IPS-20b (cell line): Measurements from ENCODE around the gene HMG20B.
A peak's percentile ranks its signal among the peaks of the same experiment; 100 is the strongest.
"Not testable (repeated sequence)": the region's sequence is repeated elsewhere in the genome, so short reads cannot be mapped to it uniquely, and the experiment has no call there.

Experiments
- H3K27ac ChIP-seq: one replicate; pipeline ENCODE4 v1.5.1; 2013; ENCODE audit warnings: low read length
- H3K27me3 ChIP-seq: 2 replicates; pipeline ENCODE4 v1.6.1; 2013; ENCODE audit warnings: mild to moderate bottlenecking, low read length, inconsistent platforms; ENCODE audit not compliant: insufficient read depth
- H3K36me3 ChIP-seq: 2 replicates; pipeline ENCODE4 v1.6.1; 2013; ENCODE audit warnings: low read depth, mild to moderate bottlenecking, inconsistent platforms, low read length, moderate library complexity; ENCODE audit not compliant: insufficient read depth
- H3K4me1 ChIP-seq: 2 replicates; pipeline ENCODE4 v1.6.1; 2013; ENCODE audit warnings: mild to moderate bottlenecking, control low read depth, inconsistent platforms, low read length, moderate library complexity; ENCODE audit not compliant: insufficient read depth
- H3K4me3 ChIP-seq: 2 replicates; pipeline ENCODE4 v1.5.1; 2013; ENCODE audit warnings: mild to moderate bottlenecking, low read length, inconsistent platforms
- H3K9ac ChIP-seq: 2 replicates; pipeline ENCODE4 v1.6.1; 2013; ENCODE audit warnings: low read depth, mild to moderate bottlenecking, inconsistent platforms, low read length, moderate library complexity
- H3K9me3 ChIP-seq: 2 replicates; pipeline ENCODE4 v1.6.1; 2013; ENCODE audit warnings: mild to moderate bottlenecking, low read depth, low read length, inconsistent platforms; ENCODE audit not compliant: insufficient read depth

The HMG20B gene

GRCh38 chr19:3580156-3580934 is 7.6 kb downstream of the HMG20B start:
- no peaks in the 10 kb centered on the region for H3K9me3 ChIP-seq
- H3K27ac ChIP-seq: no peak overlapping the region
- no peak overlapping the region for H3K9ac ChIP-seq
- H3K36me3 ChIP-seq: no peaks in the 10 kb centered on the region
- peaks cover 5% of the 10 kb centered on the region; the same call in 1 of the 2 replicates for H3K4me1 ChIP-seq
- peaks cover 22% of the 10 kb centered on the region for H3K27me3 ChIP-seq
- no peak overlapping the region for H3K4me3 ChIP-seq

- H3K9ac ChIP-seq, H3K27ac ChIP-seq, H3K4me1 ChIP-seq, H3K4me3 ChIP-seq, H3K36me3 ChIP-seq, H3K9me3 ChIP-seq: not testable (repeated sequence)
- H3K27me3 ChIP-seq: peaks cover 37% of the 10 kb centered on the region
These were observed 9.0 kb downstream of the HMG20B start for GRCh38 chr19:3581792-3582191.

- H3K4me3 ChIP-seq, H3K9ac ChIP-seq, H3K36me3 ChIP-seq, H3K27ac ChIP-seq, H3K4me1 ChIP-seq, H3K9me3 ChIP-seq: not testable (repeated sequence)
- H3K27me3 ChIP-seq: peaks cover 44% of the 10 kb centered on the region
These were observed 11.5 kb downstream of the HMG20B start for GRCh38 chr19:3584036-3584802.

- peaks cover 4% of the 10 kb centered on the region; the same call in 1 of the 2 replicates for H3K9me3 ChIP-seq
- no peak within 1 kb of the TSS for H3K9ac ChIP-seq
- no peak within 1 kb of the TSS for H3K27ac ChIP-seq
- no peaks in the 10 kb centered on the region for H3K36me3 ChIP-seq
- H3K27me3 ChIP-seq: peaks cover 44% of the 10 kb centered on the region
- no peaks in the 10 kb centered on the region for H3K4me1 ChIP-seq
- H3K4me3 ChIP-seq: peak within 1 kb of the TSS; percentile 55
These were observed 12.8 kb downstream of the HMG20B start, which contains the start of gene GIPC3 for GRCh38 chr19:3585301-3586126. TSS of gene GIPC3 (plus strand) at chr19:3585478. CDS start at chr19:3585598, 120 bp downstream.

- peak overlapping the region; percentile 55; the same call in 1 of the 2 replicates for H3K4me3 ChIP-seq
- H3K27ac ChIP-seq: no peak overlapping the region
- no peak overlapping the region for H3K9ac ChIP-seq
These were observed 13.4 kb downstream of the HMG20B start for GRCh38 chr19:3586127-3586626.

GRCh38 chr19:3586707-3587346 is 14.1 kb downstream of the HMG20B start:
- Histone ChIP-seq H3K4me3 (no peak overlapping the region), H3K9me3 (peaks cover 17% of the 10 kb centered on the region; the same call in 1 of the 2 replicates), H3K4me1 (no peaks in the 10 kb centered on the region), H3K36me3 (no peaks in the 10 kb centered on the region), H3K27ac (no peak overlapping the region), H3K27me3 (peaks cover 50% of the 10 kb centered on the region), H3K9ac (no peak overlapping the region)

More at GRCh38 chr19:3586127-3586626, 13.4 kb downstream of the HMG20B start:
- Histone ChIP-seq H3K9me3 (peaks cover 10% of the 10 kb centered on the region; the same call in 1 of the 2 replicates), H3K4me1 (no peaks in the 10 kb centered on the region), H3K27me3 (peaks cover 44% of the 10 kb centered on the region), H3K36me3 (no peaks in the 10 kb centered on the region)

GRCh38 chr19:3589439-3589838 is 16.7 kb downstream of the HMG20B start:
- Histone ChIP-seq H3K9ac (no peak overlapping the region), H3K4me1 (no peaks in the 10 kb centered on the region), H3K4me3 (no peak overlapping the region), H3K27ac (no peak overlapping the region), H3K27me3 (peaks cover 55% of the 10 kb centered on the region), H3K36me3 (no peaks in the 10 kb centered on the region), H3K9me3 (peaks cover 19% of the 10 kb centered on the region; the same call in 1 of the 2 replicates)

GRCh38 chr19:3589949-3590348 is 17.2 kb downstream of the HMG20B start:
- peaks cover 19% of the 10 kb centered on the region; the same call in 1 of the 2 replicates for H3K9me3 ChIP-seq
- no peaks in the 10 kb centered on the region for H3K4me1 ChIP-seq
- H3K27me3 ChIP-seq: peaks cover 50% of the 10 kb centered on the region
- no peak overlapping the region for H3K4me3 ChIP-seq
- no peak overlapping the region for H3K9ac ChIP-seq
- no peaks in the 10 kb centered on the region for H3K36me3 ChIP-seq
- H3K27ac ChIP-seq: no peak overlapping the region

- Histone ChIP-seq H3K9me3 (peaks cover 19% of the 10 kb centered on the region; the same call in 1 of the 2 replicates), H3K36me3 (no peaks in the 10 kb centered on the region), H3K27ac (no peak overlapping the region), H3K4me1 (no peaks in the 10 kb centered on the region), H3K27me3 (peaks cover 38% of the 10 kb centered on the region), H3K9ac (no peak overlapping the region), H3K4me3 (no peak overlapping the region)
These were observed 18.4 kb downstream of the HMG20B start for GRCh38 chr19:3590991-3591659.

- Histone ChIP-seq H3K9me3 (peaks cover 19% of the 10 kb centered on the region; the same call in 1 of the 2 replicates), H3K27me3 (peaks cover 29% of the 10 kb centered on the region), H3K9ac (no peak overlapping the region), H3K4me3 (no peak overlapping the region), H3K4me1 (no peaks in the 10 kb centered on the region), H3K36me3 (no peaks in the 10 kb centered on the region), H3K27ac (no peak overlapping the region)
These were observed 19.3 kb downstream of the HMG20B start for GRCh38 chr19:3591876-3592613.
